ENCODE measurements around the gene MED13. TPM values are rescaled to one million over a fixed set of nuclear protein-coding genes. Genes with fewer than 3 reads are reported as not detected.

The MED13 gene
- total and polyA plus RNA-seq, 9 of the 15 experiments (the other 6 are each of a cell fraction or from before 2014, with no cell fraction given): 5.4 to 48.4 (median 28.2) TPM

- TF ChIP-seq, protein P1, sequence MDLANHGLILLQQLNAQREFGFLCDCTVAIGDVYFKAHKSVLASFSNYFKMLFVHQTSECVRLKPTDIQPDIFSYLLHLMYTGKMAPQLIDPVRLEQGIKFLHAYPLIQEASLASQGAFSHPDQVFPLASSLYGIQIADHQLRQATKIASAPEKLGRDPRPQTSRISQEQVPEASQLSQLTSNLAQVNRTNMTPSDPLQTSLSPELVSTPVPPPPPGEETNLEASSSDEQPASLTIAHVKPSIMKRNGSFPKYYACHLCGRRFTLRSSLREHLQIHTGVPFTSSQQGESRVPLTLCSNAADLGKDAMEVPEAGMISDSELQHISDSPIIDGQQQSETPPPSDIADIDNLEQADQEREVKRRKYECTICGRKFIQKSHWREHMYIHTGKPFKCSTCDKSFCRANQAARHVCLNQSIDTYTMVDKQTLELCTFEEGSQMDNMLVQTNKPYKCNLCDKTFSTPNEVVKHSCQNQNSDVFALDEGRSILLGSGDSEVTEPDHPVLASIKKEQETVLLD (IDR thresholded peaks at IDR 0.05): no peak
Measured at GRCh38 chr17:62101515-62101914, 36.4 kb upstream of the MED13 start (continued).

- H3K9me1 ChIP-seq (ENCODE audit: control insufficient read depth, insufficient read depth, low read length): no peaks in the 10 kb centered on the region
- in situ Hi-C loops (cut with MboI): loop anchor here (25.0 kb wide), 1 partner anchor 664 kb away; no protein-coding TSS in a partner anchor
- no peak overlapping the region for H3K4me3 ChIP-seq
- no peaks in the 10 kb centered on the region for H3K9me3 ChIP-seq (replicated peaks; ENCODE audit: control insufficient read depth, insufficient read depth, low read depth, low read length)
- no peaks in the 10 kb centered on the region for H3K27me3 ChIP-seq (ENCODE audit: control insufficient read depth in 2 of 2, insufficient read depth in 2 of 2, low read length in 2 of 2)
- ATAC-seq: no peak
- H3K36me3 ChIP-seq (ENCODE audit: control insufficient read depth, insufficient read depth, low read length): no peaks in the 10 kb centered on the region
- ChIA-PET POLR2A (interaction anchor here (0.6 to 1.2 kb wide), 4 partner anchors 9 to 110 kb away, joined by 3 to 7 read pairs (median 4); no protein-coding TSS in a partner anchor), CTCF (ENCODE audit: low intra/inter-chr PET ratio) (no interaction called here)
- FAIRE-seq: no peak
- intact Hi-C loops (cut with micrococcal nuclease): loop anchor here (10.0 kb wide), 1 partner anchor 266 kb away; no protein-coding TSS in a partner anchor
- H3K4me1 ChIP-seq (replicated peaks in 1 of 2; ENCODE audit: control insufficient read depth in 2 of 2, insufficient read depth in 2 of 2, low read length in 2 of 2): peaks cover 0 to 20% of the 10 kb centered on the region in 2 experiments; a peak in 2 of 5 replicates
- H3K9ac ChIP-seq (ENCODE audit: insufficient read depth in 1 of 2, low read depth in 2 of 2, low read length in 2 of 2): no peak overlapping the region
- H3K79me2 ChIP-seq (ENCODE audit: control insufficient read depth, insufficient read depth, low read length): no peaks in the 10 kb centered on the region
- H3K27ac ChIP-seq (ENCODE audit: extremely low read depth, low read depth, low read length): no peak overlapping the region
- TF ChIP-seq XRCC4 (IDR thresholded peaks at IDR 0.05; ENCODE audit: extremely low read depth, insufficient read depth, insufficient read length) (no peak), ZNF57 (CRISPR knock-in tag; IDR thresholded peaks at IDR 0.05) (no peak), CREB1 (IDR thresholded peaks at IDR 0.05) (no peak), CREB1 (CRISPR knock-in tag; IDR thresholded peaks at IDR 0.05) (no peak), NFIC (IDR thresholded peaks at IDR 0.05) (peak; percentile 39), ZNF766 (CRISPR knock-in tag; conservative IDR thresholded peaks at IDR 0.05) (no peak), ZBTB11 (CRISPR knock-in tag; IDR thresholded peaks at IDR 0.05) (0 out of 6 replicates have a peak, but pooled peaks of 1 of the 3 experiments have one; percentile 29), CEBPZ (IDR thresholded peaks at IDR 0.05; ENCODE audit: borderline replicate concordance, low read depth, low read length) (no peak)
- TF ChIP-seq, protein P2, sequence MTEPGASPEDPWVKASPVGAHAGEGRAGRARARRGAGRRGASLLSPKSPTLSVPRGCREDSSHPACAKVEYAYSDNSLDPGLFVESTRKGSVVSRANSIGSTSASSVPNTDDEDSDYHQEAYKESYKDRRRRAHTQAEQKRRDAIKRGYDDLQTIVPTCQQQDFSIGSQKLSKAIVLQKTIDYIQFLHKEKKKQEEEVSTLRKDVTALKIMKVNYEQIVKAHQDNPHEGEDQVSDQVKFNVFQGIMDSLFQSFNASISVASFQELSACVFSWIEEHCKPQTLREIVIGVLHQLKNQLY (CRISPR knock-in tag; conservative IDR thresholded peaks at IDR 0.05): no peak
- no peaks in the 10 kb centered on the region for H4K20me1 ChIP-seq (replicated peaks; ENCODE audit: control insufficient read depth, insufficient read depth, low read length)
- H2AFZ ChIP-seq (ENCODE audit: low read depth, low read length): no peak overlapping the region
- BruUV-seq (replicated peaks): no TSS peak
- no peak overlapping the region for H3K4me2 ChIP-seq (ENCODE audit: insufficient read depth, low read length)
- no peak for DNase-seq (ENCODE audit: extremely low read depth in 1 of 4, low spot score in 3 of 4)
Measured at GRCh38 chr17:62101090-62101489, 36.0 kb upstream of the MED13 start.
